Gastroesophageal sphincter (tissue), 3 donors: ENCODE results near the gene CCDC40.

Experiments used
- CTCF ChIP-seq, 4 experiments: fragments of 200-600 bp in 2 of 4; fragments of 450-650 bp in 2 of 4; sonication (generic) in 1 of 4; IDR thresholded peaks; one replicate each; pipeline ENCODE4 v1.5.1; 2017 to 2019; ENCODE audit warnings: antibody characterized with exemption in 4 of 4, mild to moderate bottlenecking in 2 of 4, moderate library complexity in 2 of 4
- EP300 ChIP-seq: sonication (generic); formaldehyde crosslinking; IDR thresholded peaks from one replicate; pipeline ENCODE4 v1.6.1; 2017; ENCODE audit warnings: antibody characterized with exemption, mild to moderate bottlenecking

DNA sequence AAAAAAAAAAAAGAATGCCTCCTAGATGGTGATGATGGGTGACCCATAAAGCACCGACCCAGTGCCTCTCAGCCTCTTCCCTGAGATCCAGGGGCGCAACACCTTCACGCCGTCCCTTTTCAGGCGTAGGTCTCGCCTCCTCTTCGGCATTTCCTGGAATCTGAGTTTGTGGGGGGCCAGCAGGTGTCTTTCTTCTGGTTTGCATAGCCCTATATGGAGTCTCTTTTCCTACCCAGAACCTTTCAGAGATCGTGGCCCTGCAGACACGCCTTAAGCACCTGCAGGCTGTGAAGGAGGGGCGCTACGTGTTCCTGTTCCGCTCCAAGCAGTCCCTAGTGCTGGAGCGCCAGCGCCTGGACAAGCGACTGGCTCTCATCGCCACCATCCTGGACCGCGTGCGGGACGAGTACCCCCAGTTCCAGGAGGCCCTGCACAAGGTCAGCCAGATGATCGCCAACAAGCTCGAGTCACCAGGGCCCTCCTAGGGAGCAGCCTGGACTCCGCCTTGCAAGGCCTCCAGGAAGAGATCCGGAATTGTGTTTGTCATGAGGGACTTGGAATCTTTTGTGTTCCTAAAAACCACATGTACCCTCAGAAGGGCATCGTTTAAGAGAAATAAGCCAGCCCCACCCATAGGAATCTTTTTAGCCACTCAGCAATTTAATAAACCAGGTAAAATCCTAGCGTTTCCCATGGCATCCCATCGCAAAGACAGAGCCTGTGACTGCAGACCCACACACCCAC, 63.0 kb downstream of the CCDC40 start:
- TF ChIP-seq CTCF (IDR thresholded peaks at IDR 0.05) (no peak), EP300 (no peak)
